Caco-2 (cell line): ENCODE results near the gene BCR. TPM values are rescaled to one million over a fixed set of nuclear protein-coding genes. Genes with fewer than 3 reads are reported as not detected.

Experiments
- BruUV-seq: library from RNA; stranded (reverse); fragments of 400-500 nt; replicated peaks from 2 replicates; lab custom pipeline; 2021; lab: Mats Ljungman, UMichigan
- CTCF ChIA-PET: fragments of 300-600 bp; sonication (Branson Sonifier 250); formaldehyde crosslinking; loops from one replicate; lab custom pipeline; 2022; ENCODE audit warnings: antibody characterized with exemption; lab: Charles Lee
- POLR2A ChIA-PET: fragments of 300-600 bp; sonication (Branson Sonifier 250); formaldehyde crosslinking; loops from one replicate; lab custom pipeline; 2022; ENCODE audit warnings: antibody characterized with exemption; lab: Charles Lee
- DNase-seq, 2 experiments: peaks; one replicate each; pipeline versions ENCODE4 v3.0.0 to v3.0.0-alpha.2; 2020 to 2022
- H3K27me3 ChIP-seq: replicated peaks from 2 replicates; pipeline ENCODE4 v1.6.0; 2011; ENCODE audit warnings: low read length; ENCODE audit not compliant: control insufficient read depth, insufficient read depth
- H3K36me3 ChIP-seq: 2 replicates; pipeline ENCODE4 v1.5.1; 2011; ENCODE audit warnings: low read length; ENCODE audit not compliant: control insufficient read depth, insufficient read depth
- H3K4me1 ChIP-seq: fragments of 250-450 bp; sonication (Bioruptor Pico); 2 replicates; pipeline ENCODE4 v1.5.1; 2020; ENCODE audit warnings: mild to moderate bottlenecking
- H3K4me3 ChIP-seq: 2 replicates; pipeline ENCODE4 v1.5.1; 2011; ENCODE audit warnings: low read depth, mild to moderate bottlenecking, control low read depth, low read length
- H3K9me3 ChIP-seq: fragments of 250-450 bp; sonication (Bioruptor Pico); 2 replicates; pipeline ENCODE4 v1.5.1; 2020; ENCODE audit warnings: mild to moderate bottlenecking, moderate library complexity
- H3K27ac Mint-ChIP-seq: one replicate; pipeline ENCODE4 v1.8.0; 2022; ENCODE audit warnings: mixed read lengths; ENCODE audit not compliant: unreplicated experiment
- H3K27me3 Mint-ChIP-seq: one replicate; pipeline ENCODE4 v1.8.0; 2022; ENCODE audit warnings: mixed read lengths; ENCODE audit not compliant: insufficient read depth, unreplicated experiment
- H3K36me3 Mint-ChIP-seq: one replicate; pipeline ENCODE4 v1.8.0; 2022; ENCODE audit warnings: mild to moderate bottlenecking, mixed read lengths; ENCODE audit not compliant: insufficient read depth, unreplicated experiment
- H3K4me1 Mint-ChIP-seq: one replicate; pipeline ENCODE4 v1.8.0; 2022; ENCODE audit warnings: low read depth, mixed read lengths; ENCODE audit not compliant: unreplicated experiment
- H3K4me3 Mint-ChIP-seq: one replicate; pipeline ENCODE4 v1.8.0; 2022; ENCODE audit warnings: mild to moderate bottlenecking, moderate library complexity, mixed read lengths; ENCODE audit not compliant: unreplicated experiment
- H3K9me3 Mint-ChIP-seq: one replicate; pipeline ENCODE4 v1.8.0; 2022; ENCODE audit warnings: mixed read lengths; ENCODE audit not compliant: unreplicated experiment
- CTCF ChIP-seq, 2 experiments: fragments of 200-600 bp in 1 of 2; IDR thresholded peaks; 1 replicate in 1 of 2; 2 replicates in 1 of 2; pipeline versions ENCODE4 v1.5.1 to v1.8.0; 2011 to 2022; ENCODE audit warnings: antibody characterized with exemption in 1 of 2, control low read depth in 1 of 2, inconsistent platforms in 1 of 2, low read depth in 1 of 2, low read length in 1 of 2, mild to moderate bottlenecking in 1 of 2, moderate library complexity in 1 of 2; ENCODE audit not compliant: insufficient read depth in 1 of 2, severe bottlenecking in 1 of 2, unreplicated experiment in 1 of 2
- intact Hi-C: fragments of 100-400 bp; cut with micrococcal nuclease; formaldehyde crosslinking; loops from one replicate; pipeline ENCODE4 v1.10.0; 2022; ENCODE audit not compliant: unreplicated experiment
- total RNA-seq: library from RNA; stranded (reverse); gene quantifications from 2 replicates; pipeline ENCODE4 v1.2.3, GENCODE V29; 2022

Gene BCR
- total RNA-seq, 1 experiment from 2014 or later, result 87.4 TPM

- POLR2A ChIA-PET, result no interaction called here
- no peaks in the 10 kb centered on the region for H3K9me3 Mint-ChIP-seq
- no TSS peak for BruUV-seq
- peaks cover 4% of the 10 kb centered on the region for H3K4me1 Mint-ChIP-seq
- TF ChIP-seq CTCF (IDR thresholded peaks at IDR 0.05; ENCODE audit: insufficient read depth in 1 of 2, low read depth in 1 of 2, low read length in 1 of 2, severe bottlenecking in 1 of 2, unreplicated experiment in 1 of 2), result no peak
- H3K36me3 Mint-ChIP-seq, result peaks cover 36% of the 10 kb centered on the region
- intact Hi-C loops, result no loop called here
- no peak overlapping the region for H3K4me3 Mint-ChIP-seq
- no peaks in the 10 kb centered on the region for H3K27me3 Mint-ChIP-seq
- no peaks in the 10 kb centered on the region for H3K27me3 ChIP-seq
- peaks cover 2% of the 10 kb centered on the region; the same call in 1 of the 2 replicates for H3K36me3 ChIP-seq
- H3K4me3 ChIP-seq, result no peak overlapping the region
- CTCF ChIA-PET, result no interaction called here
- no peak for DNase-seq
- H3K9me3 ChIP-seq, result no peaks in the 10 kb centered on the region
- H3K27ac Mint-ChIP-seq, result no peak overlapping the region
- H3K4me1 ChIP-seq, result no peaks in the 10 kb centered on the region
Observed at GRCh38 chr22:23200898-23201297, 20.6 kb downstream of the BCR start.

- no peak overlapping the region for H3K27ac Mint-ChIP-seq
- H3K9me3 Mint-ChIP-seq, result no peaks in the 10 kb centered on the region
- H3K36me3 ChIP-seq, result peaks cover 2% of the 10 kb centered on the region; the same call in 1 of the 2 replicates
- H3K4me3 ChIP-seq, result no peak overlapping the region
- TF ChIP-seq CTCF (IDR thresholded peaks at IDR 0.05; ENCODE audit: insufficient read depth in 1 of 2, low read depth in 1 of 2, low read length in 1 of 2, severe bottlenecking in 1 of 2, unreplicated experiment in 1 of 2), result no peak
- H3K27me3 ChIP-seq, result no peaks in the 10 kb centered on the region
- H3K36me3 Mint-ChIP-seq, result peaks cover 47% of the 10 kb centered on the region
- DNase-seq, result no peak
- H3K9me3 ChIP-seq, result no peaks in the 10 kb centered on the region
- BruUV-seq, result no TSS peak
- intact Hi-C loops, result no loop called here
- peaks cover 1% of the 10 kb centered on the region for H3K4me1 Mint-ChIP-seq
- H3K4me1 ChIP-seq, result no peaks in the 10 kb centered on the region
- H3K27me3 Mint-ChIP-seq, result no peaks in the 10 kb centered on the region
- ChIA-PET CTCF (no interaction called here), POLR2A (no interaction called here)
- no peak overlapping the region for H3K4me3 Mint-ChIP-seq
Observed at GRCh38 chr22:23202812-23203451, 22.6 kb downstream of the BCR start.

- no peak for TF ChIP-seq CTCF (IDR thresholded peaks at IDR 0.05; ENCODE audit: insufficient read depth in 1 of 2, low read depth in 1 of 2, low read length in 1 of 2, severe bottlenecking in 1 of 2, unreplicated experiment in 1 of 2)
- Histone ChIP-seq H3K4me3 (no peak overlapping the region), H3K9me3 (no peaks in the 10 kb centered on the region), H3K27me3 (no peaks in the 10 kb centered on the region), H3K36me3 (peaks cover 2% of the 10 kb centered on the region; the same call in 1 of the 2 replicates), H3K4me1 (no peaks in the 10 kb centered on the region)
- no TSS peak for BruUV-seq
- Mint-ChIP-seq H3K27me3 (no peaks in the 10 kb centered on the region), H3K9me3 (no peaks in the 10 kb centered on the region), H3K27ac (no peak overlapping the region), H3K4me1 (no peaks in the 10 kb centered on the region), H3K36me3 (peaks cover 46% of the 10 kb centered on the region), H3K4me3 (no peak overlapping the region)
- DNase-seq, result no peak
- ChIA-PET CTCF (interaction anchor here (0.6 kb wide), 1 partner anchor 29 kb away, joined by 3 read pairs; no protein-coding TSS in a partner anchor), POLR2A (no interaction called here)
- intact Hi-C loops, result no loop called here
Observed at GRCh38 chr22:23203452-23204124, 23.3 kb downstream of the BCR start.
